PC-3 (cell line): ENCODE measurements around the gene MDP1. TPM values are rescaled to one million over a fixed set of nuclear protein-coding genes. Genes with fewer than 3 reads are reported as not detected.

Experiments used
- ATAC-seq: fragments of 200-7000 bp; cut with Tn5 transposase; 2 replicates; pipeline ENCODE4 v1.9.1; 2020; ENCODE audit warnings: mild to moderate bottlenecking, moderate library complexity
- BruUV-seq: library from RNA; stranded (reverse); fragments of 400-500 nt; replicated peaks from 2 replicates; lab custom pipeline; 2021; lab: Mats Ljungman, UMichigan
- CTCF ChIA-PET: fragments of 300-600 bp; sonication (Branson Sonifier 250); formaldehyde crosslinking; loops from one replicate; lab custom pipeline; 2022; ENCODE audit warnings: antibody characterized with exemption; lab: Charles Lee
- POLR2A ChIA-PET: fragments of 300-600 bp; sonication (Branson Sonifier 250); formaldehyde crosslinking; loops from one replicate; lab custom pipeline; 2022; ENCODE audit warnings: antibody characterized with exemption; ENCODE audit not compliant: unreplicated experiment; lab: Charles Lee
- DNase-seq: peaks from one replicate; pipeline ENCODE4 v3.0.0-alpha.2; 2015
- H2AFZ ChIP-seq: fragments of 300-600 bp; sonication (generic); 2 replicates; pipeline ENCODE4 v1.6.0; 2016; ENCODE audit warnings: antibody characterized with exemption, low read length
- H3F3A ChIP-seq: fragments of 300-600 bp; sonication (generic); one replicate; pipeline ENCODE4 v1.6.0; 2017; ENCODE audit warnings: antibody characterized with exemption, low read length, control low read depth, mild to moderate bottlenecking; ENCODE audit not compliant: unreplicated experiment
- H3K27ac ChIP-seq: fragments of 300-600 bp; sonication (generic); 2 replicates; pipeline ENCODE4 v1.5.1; 2016; ENCODE audit warnings: mild to moderate bottlenecking, low read length
- H3K27me3 ChIP-seq: fragments of 300-600 bp; sonication (generic); 2 replicates; pipeline ENCODE4 v1.6.1; 2016; ENCODE audit warnings: low read length, mixed read lengths
- H3K36me3 ChIP-seq: fragments of 300-600 bp; sonication (generic); 2 replicates; pipeline ENCODE4 v1.6.1; 2016; ENCODE audit warnings: low read depth, mixed run types, low read length, mixed read lengths
- H3K4me1 ChIP-seq: fragments of 300-600 bp; sonication (generic); 2 replicates; pipeline ENCODE4 v1.5.1; 2016; ENCODE audit warnings: low read length; ENCODE audit not compliant: insufficient read depth
- H3K4me2 ChIP-seq: fragments of 300-600 bp; sonication (generic); 2 replicates; pipeline ENCODE4 v1.6.0; 2016; ENCODE audit warnings: low read length
- H3K4me3 ChIP-seq: fragments of 300-600 bp; sonication (generic); 2 replicates; pipeline ENCODE4 v1.5.1; 2016; ENCODE audit warnings: mild to moderate bottlenecking, low read length, mixed read lengths
- H3K79me2 ChIP-seq: fragments of 300-600 bp; sonication (generic); 2 replicates; pipeline ENCODE4 v1.6.1; 2017; ENCODE audit warnings: low read length, mixed read lengths
- H3K9ac ChIP-seq: fragments of 300-600 bp; sonication (generic); 2 replicates; pipeline ENCODE4 v1.6.0; 2016; ENCODE audit warnings: mild to moderate bottlenecking, low read length
- H3K9me2 ChIP-seq: fragments of 300-600 bp; sonication (generic); replicated peaks from 2 replicates; pipeline ENCODE4 v1.6.1; 2016; ENCODE audit warnings: mixed run types, low read length, mixed read lengths
- H3K9me3 ChIP-seq: fragments of 300-600 bp; sonication (generic); 2 replicates; pipeline ENCODE4 v1.6.1; 2016; ENCODE audit warnings: low read length, mixed read lengths
- H4K20me1 ChIP-seq: fragments of 300-600 bp; sonication (generic); 2 replicates; pipeline ENCODE4 v1.6.1; 2016; ENCODE audit warnings: low read length, mixed read lengths
- CTCF ChIP-seq: fragments of 300-600 bp; sonication (generic); conservative IDR thresholded peaks from 2 replicates; pipeline ENCODE4 v1.5.1; 2017; ENCODE audit warnings: antibody characterized with exemption, low read depth, mild to moderate bottlenecking, low read length
- EZH2 ChIP-seq: fragments of 300-600 bp; sonication (generic); IDR thresholded peaks from one replicate; pipeline ENCODE4 v1.6.1; 2017; ENCODE audit warnings: antibody characterized with exemption, mild to moderate bottlenecking, low read length; ENCODE audit not compliant: unreplicated experiment
- EZH2phosphoT487 ChIP-seq: fragments of 300-600 bp; sonication (generic); IDR thresholded peaks from 2 replicates; pipeline ENCODE4 v1.6.1; 2018; ENCODE audit warnings: mild to moderate bottlenecking, antibody characterized with exemption, low read length, borderline replicate concordance
- intact Hi-C: fragments of 100-400 bp; cut with micrococcal nuclease; formaldehyde crosslinking; loops from 2 replicates; pipeline ENCODE4 v1.9.0; 2023
- total RNA-seq: library from RNA; depleted of rRNA; stranded (reverse); fragments of >200 nt; gene quantifications from 2 replicates; pipeline ENCODE4 v1.2.3, GENCODE V29; 2014

The MDP1 gene
- total RNA-seq, 1 experiment from 2014 or later, result 23.5 TPM

- Histone ChIP-seq H3K4me3 (no peak overlapping the region), H3K9me3 (no peaks in the 10 kb centered on the region), H3K27me3 (no peaks in the 10 kb centered on the region), H3K9me2 (no peaks in the 10 kb centered on the region), H3K36me3 (no peaks in the 10 kb centered on the region), H3F3A (no peaks in the 10 kb centered on the region), H4K20me1 (no peaks in the 10 kb centered on the region), H3K9ac (no peak overlapping the region), H3K4me2 (no peak overlapping the region), H3K79me2 (no peaks in the 10 kb centered on the region), H2AFZ (no peak overlapping the region), H3K27ac (no peak overlapping the region), H3K4me1 (peaks cover 18% of the 10 kb centered on the region; the same call in 1 of the 2 replicates)
- no TSS peak for BruUV-seq
- no peak for ATAC-seq
- intact Hi-C loops, result no loop called here
- ChIA-PET CTCF (no interaction called here), POLR2A (no interaction called here)
- TF ChIP-seq CTCF, result no peak
- no peak for TF ChIP-seq EZH2
- TF ChIP-seq EZH2phosphoT487, result no peak
- no peak for DNase-seq
Measured at GRCh38 chr14:24255438-24255837, 39.6 kb upstream of the MDP1 start.

- Histone ChIP-seq H2AFZ (no peak overlapping the region), H3K79me2 (no peaks in the 10 kb centered on the region), H3K9me3 (no peaks in the 10 kb centered on the region), H3K36me3 (no peaks in the 10 kb centered on the region), H3K4me3 (no peak overlapping the region), H3K4me1 (peaks cover 18% of the 10 kb centered on the region; the same call in 1 of the 2 replicates), H3K27ac (no peak overlapping the region), H3K9ac (no peak overlapping the region), H4K20me1 (no peaks in the 10 kb centered on the region), H3K9me2 (no peaks in the 10 kb centered on the region), H3F3A (no peaks in the 10 kb centered on the region), H3K27me3 (no peaks in the 10 kb centered on the region), H3K4me2 (no peak overlapping the region)
- CTCF ChIA-PET, result no interaction called here
- BruUV-seq, result no TSS peak
- no peak for DNase-seq
- TF ChIP-seq EZH2phosphoT487, result no peak
- no peak for TF ChIP-seq CTCF
- no peak for TF ChIP-seq EZH2
- POLR2A ChIA-PET, result no interaction called here
- no peak for ATAC-seq
- intact Hi-C loops, result no loop called here
Measured at GRCh38 chr14:24254630-24255392, 38.9 kb upstream of the MDP1 start.

DNA sequence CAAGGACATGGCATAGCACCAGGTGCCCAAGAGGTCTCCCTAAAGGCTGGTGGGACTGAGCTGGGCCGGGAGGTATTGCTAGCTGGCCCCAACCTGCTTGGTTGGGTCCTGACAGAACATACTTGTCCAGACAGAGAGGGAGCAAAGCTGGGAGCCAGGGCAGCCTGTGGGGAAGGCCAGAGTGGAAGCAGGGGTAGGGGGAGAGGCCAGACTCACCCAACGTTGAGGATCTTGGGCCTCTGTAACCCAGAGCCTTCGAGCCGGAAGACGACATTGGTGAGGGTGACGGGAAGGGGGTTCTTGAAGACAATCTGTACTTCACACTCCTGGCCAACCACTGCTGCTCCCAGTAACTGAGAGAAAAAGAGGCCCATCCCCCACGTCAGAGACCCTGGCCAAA, 38.1 kb upstream of the MDP1 start:
- ATAC-seq (no peak), DNase-seq (no peak)
- Histone ChIP-seq H3F3A (no peaks in the 10 kb centered on the region), H3K4me3 (no peak overlapping the region), H3K27me3 (no peaks in the 10 kb centered on the region), H3K36me3 (no peaks in the 10 kb centered on the region; the same call in 1 of the 2 replicates), H3K4me2 (no peak overlapping the region), H3K9me3 (no peaks in the 10 kb centered on the region), H3K9ac (no peak overlapping the region), H3K27ac (no peak overlapping the region), H3K4me1 (0 out of 2 replicates have a peak, but pooled peaks cover 11% of the 10 kb centered on the region), H3K79me2 (no peaks in the 10 kb centered on the region), H4K20me1 (no peaks in the 10 kb centered on the region), H3K9me2 (no peaks in the 10 kb centered on the region), H2AFZ (no peak overlapping the region)
- BruUV-seq, result no TSS peak
- TF ChIP-seq CTCF (no peak), EZH2phosphoT487 (no peak), EZH2 (no peak)
- ChIA-PET POLR2A (no interaction called here), CTCF (no interaction called here)
- intact Hi-C loops, result no loop called here
